Measurements from ENCODE around the gene TRAF1.

- no peak for TF ChIP-seq CTCF (conservative IDR thresholded peaks at IDR 0.05; ENCODE audit: low read length)
- no peak for TF ChIP-seq EZH2phosphoT487 (IDR thresholded peaks at IDR 0.05; ENCODE audit: borderline replicate concordance)
These were observed 36.0 kb downstream of the TRAF1 start for GRCh38 chr9:120890320-120891244.
